NCI-H128 (cell line): ENCODE data around the gene DMKN.
"Not testable (repeated sequence)": the region's sequence is repeated elsewhere in the genome, so short reads cannot be mapped to it uniquely, and the experiment has no call there.

ENCODE experiments used
- DNase-seq: peaks from one replicate; lab custom pipeline; 2025; ENCODE audit not compliant: unreplicated experiment; lab: John Stamatoyannopoulos, UW

The DMKN gene

GRCh38 chr19:35470128-35470527 is 43.3 kb downstream of the DMKN start:
- no peak for DNase-seq

GRCh38 chr19:35468637-35469036 is 44.8 kb downstream of the DMKN start:
- no peak for DNase-seq

GRCh38 chr19:35466259-35466658 is 47.2 kb downstream of the DMKN start:
- no peak for DNase-seq

GRCh38 chr19:35462956-35463355 is 50.5 kb downstream of the DMKN start:
- not testable (repeated sequence) for DNase-seq

GRCh38 chr19:35462476-35462953 is 50.9 kb downstream of the DMKN start:
- no peak for DNase-seq

GRCh38 chr19:35461788-35462187 is 51.7 kb downstream of the DMKN start:
- DNase-seq: not testable (repeated sequence)

GRCh38 chr19:35461060-35461459 is 52.4 kb downstream of the DMKN start:
- DNase-seq: no peak

GRCh38 chr19:35460608-35461007 is 52.8 kb downstream of the DMKN start:
- no peak for DNase-seq

- no peak for DNase-seq
These were observed 53.9 kb downstream of the DMKN start for GRCh38 chr19:35459414-35460082.

- DNase-seq: no peak
These were observed 54.6 kb downstream of the DMKN start for GRCh38 chr19:35458731-35459391.

DNA sequence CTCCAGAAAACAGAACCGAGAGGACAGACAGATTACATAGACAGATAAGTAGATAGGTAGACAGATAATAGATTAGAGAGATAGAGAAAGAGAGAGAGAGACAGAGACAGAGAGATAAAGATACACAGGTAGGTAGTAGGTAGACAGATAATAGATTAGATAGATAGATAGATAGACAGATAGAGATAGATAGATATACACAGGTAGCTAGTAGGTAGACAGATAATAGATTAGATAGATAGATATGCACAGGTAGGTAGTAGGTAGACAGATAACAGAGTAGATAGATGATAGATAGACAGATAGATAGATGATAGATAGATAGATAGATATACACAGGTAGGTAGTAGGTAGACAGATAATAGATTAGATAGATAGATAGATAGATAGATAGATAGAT is 55.3 kb downstream of the DMKN start:
- DNase-seq: no peak

- DNase-seq: no peak
These were observed 56.3 kb downstream of the DMKN start for GRCh38 chr19:35457173-35457572.

- no peak for DNase-seq
These were observed 57.7 kb downstream of the DMKN start for GRCh38 chr19:35455616-35456201.

- DNase-seq: no peak
These were observed 58.8 kb downstream of the DMKN start for GRCh38 chr19:35454663-35455062.

GRCh38 chr19:35451338-35452096 is 61.9 kb downstream of the DMKN start:
- no peak for DNase-seq

- no peak for DNase-seq
These were observed 63.9 kb downstream of the DMKN start for GRCh38 chr19:35449359-35450043.

- DNase-seq: no peak
These were observed 65.6 kb downstream of the DMKN start, which contains the start of gene FFAR2 for GRCh38 chr19:35447606-35448469. Gene FFAR2, plus strand, starts transcription at chr19:35448257. Its CDS starts 1,458 bp downstream, at chr19:35449715.
